T-helper 17 cell (primary cell): ENCODE data around the gene TTC16. TPM values are rescaled to one million over a fixed set of nuclear protein-coding genes. Genes with fewer than 3 reads are reported as not detected.

Source experiments
- total RNA-seq, 4 donors: library from RNA in 2 of 4; stranded (reverse) in 2 of 4; gene quantifications; one replicate each; pipeline ENCODE4 v1.2.3 and lab custom pipeline; 2022 to 2026

TTC16 gene
- total RNA-seq, 2 donors from 2014 or later: 3.7 to 4.3 TPM

Other genes with a start within 250 kb of the TTC16 start
- gene STXBP1, start 103.8 kb upstream of the TTC16 start, total RNA-seq: 1 to 10 TPM; 6.3 to 8.4 TPM
- under 1 TPM in 1 of 2 donors, not detected in 1; 0.27 TPM for gene CFAP157, start 9.1 kb upstream of the TTC16 start, total RNA-seq
- gene PTRH1, start 416 bp upstream of the TTC16 start, total RNA-seq: 1 to 10 TPM; 6.6 to 6.7 TPM
- 10 to 100 TPM in 1 of 2 donors, 1 to 10 TPM in 1; 9.4 to 10.5 TPM for gene TOR2A, start 19.2 kb downstream of the TTC16 start, total RNA-seq
- gene SH2D3C, start 62.6 kb downstream of the TTC16 start, total RNA-seq: 10 to 100 TPM; 15.9 to 27.2 TPM
- 100 to 1,000 TPM; 107 to 123 TPM for gene CDK9, start 70.0 kb downstream of the TTC16 start, total RNA-seq
- gene FPGS, start 86.8 kb downstream of the TTC16 start, total RNA-seq: 10 to 100 TPM; 71.2 to 80.6 TPM
- 1 to 10 TPM; 3.2 to 6.4 TPM for gene ENG, start 138.6 kb downstream of the TTC16 start, total RNA-seq
- 10 to 100 TPM; 35.9 to 66.5 TPM for gene AK1, start 161.6 kb downstream of the TTC16 start, total RNA-seq
- 100 to 1,000 TPM in 1 of 2 donors, 10 to 100 TPM in 1; 74.5 to 108 TPM for gene ST6GALNAC6, start 183.5 kb downstream of the TTC16 start, total RNA-seq
- 10 to 100 TPM; 18.5 to 22.1 TPM for gene ST6GALNAC4, start 201.0 kb downstream of the TTC16 start, total RNA-seq
- 1 to 10 TPM; 2.1 to 2.3 TPM for gene PIP5KL1, start 214.7 kb downstream of the TTC16 start, total RNA-seq
- 10 to 100 TPM; 23.3 to 26.2 TPM for gene DPM2, start 221.8 kb downstream of the TTC16 start, total RNA-seq